SK-N-SH (cell line): ENCODE results near the gene IL2RG. TPM values are rescaled to one million over a fixed set of nuclear protein-coding genes. Genes with fewer than 3 reads are reported as not detected.

Source experiments
- CTCF ChIA-PET: fragments of 300-600, 350-600 bp; formaldehyde crosslinking; extraction: SDS; loops from one replicate; lab custom pipeline; 2021; lab: Yijun Ruan, JAX
- POLR2A ChIA-PET: fragments of 350-600 bp; sonication (Branson Sonifier 250); formaldehyde crosslinking; extraction: SDS; loops from one replicate; lab custom pipeline; 2020; ENCODE audit warnings: antibody characterized with exemption, inconsistent platforms; lab: Yijun Ruan, JAX
- DNase-seq: peaks from one replicate; pipeline ENCODE4 v3.0.0; 2012
- H2AFZ ChIP-seq: fragments of 200-600 bp; sonication (generic); 2 replicates; pipeline ENCODE4 v1.8.1; 2016; ENCODE audit warnings: antibody characterized with exemption, mild to moderate bottlenecking, low read depth
- H3F3A ChIP-seq: fragments of 200-600 bp; sonication (generic); replicated peaks from 2 replicates; pipeline ENCODE3; 2016; ENCODE audit warnings: antibody characterized with exemption, mild to moderate bottlenecking; ENCODE audit not compliant: insufficient read depth
- H3K27ac ChIP-seq, 2 experiments: fragments of 200-500 bp in 1 of 2; fragments of 200-600 bp in 1 of 2; sonication (Bioruptor generic) in 1 of 2; sonication (generic), shearing (Covaris generic) in 1 of 2; 2 replicates each; pipeline versions ENCODE4 v1.5.1 to v1.6.1; 2014 to 2016; ENCODE audit warnings: low read depth in 2 of 2, inconsistent platforms in 1 of 2, low read length in 1 of 2, mild to moderate bottlenecking in 1 of 2, mixed read lengths in 1 of 2
- H3K27me3 ChIP-seq: fragments of 200-600 bp; sonication (generic), shearing (Covaris generic); 2 replicates; pipeline ENCODE4 v1.6.1; 2016; ENCODE audit warnings: mixed run types; ENCODE audit not compliant: insufficient read depth
- H3K36me3 ChIP-seq, 2 experiments: fragments of 200-500 bp in 1 of 2; fragments of 200-600 bp in 1 of 2; sonication (Bioruptor generic) in 1 of 2; sonication (generic) in 1 of 2; replicated peaks in 1 of 2; 2 replicates each; pipeline versions ENCODE3 to v1.5.1; 2014 to 2016; ENCODE audit warnings: low read length in 1 of 2, mild to moderate bottlenecking in 1 of 2; ENCODE audit not compliant: insufficient read depth in 2 of 2, control insufficient read depth in 1 of 2
- H3K4me1 ChIP-seq, 2 experiments: fragments of 200-500 bp in 1 of 2; fragments of 200-600 bp in 1 of 2; sonication (Bioruptor generic) in 1 of 2; sonication (generic), shearing (Covaris generic) in 1 of 2; 2 replicates each; pipeline versions ENCODE4 v1.5.1 to v1.6.1; 2014 to 2016; ENCODE audit warnings: low read depth in 1 of 2, low read length in 1 of 2, mixed run types in 1 of 2; ENCODE audit not compliant: insufficient read depth in 2 of 2, control insufficient read depth in 1 of 2
- H3K4me2 ChIP-seq: fragments of 200-600 bp; sonication (generic), shearing (Covaris generic); 2 replicates; pipeline ENCODE4 v1.6.1; 2017; ENCODE audit warnings: mixed run types
- H3K4me3 ChIP-seq, 2 experiments: fragments of 200-500 bp in 1 of 2; fragments of 200-600 bp in 1 of 2; sonication (Bioruptor generic) in 1 of 2; sonication (generic), shearing (Covaris generic) in 1 of 2; 2 replicates each; pipeline versions ENCODE4 v1.5.1 to v1.8.1; 2014 to 2016; ENCODE audit warnings: low read depth in 2 of 2, inconsistent platforms in 1 of 2, low read length in 1 of 2, mild to moderate bottlenecking in 1 of 2, mixed read lengths in 1 of 2, moderate library complexity in 1 of 2
- H3K79me2 ChIP-seq: fragments of 200-600 bp; sonication (generic); 2 replicates; pipeline ENCODE4 v1.8.1; 2017; ENCODE audit warnings: mild to moderate bottlenecking; ENCODE audit not compliant: insufficient read depth
- H3K9ac ChIP-seq: fragments of 200-600 bp; sonication (generic); 2 replicates; pipeline ENCODE4 v1.6.1; 2017; ENCODE audit warnings: mixed run types
- H3K9me2 ChIP-seq: fragments of 200-600 bp; sonication (generic); 2 replicates; pipeline ENCODE4 v1.6.1; 2017; ENCODE audit warnings: mixed run types
- H3K9me3 ChIP-seq: fragments of 200-600 bp; sonication (generic); 2 replicates; pipeline ENCODE4 v1.6.1; 2017; ENCODE audit warnings: mixed run types, mild to moderate bottlenecking, moderate library complexity
- H4K20me1 ChIP-seq: fragments of 200-600 bp; sonication (generic); 2 replicates; pipeline ENCODE4 v1.6.1; 2017; ENCODE audit warnings: mild to moderate bottlenecking, mixed run types; ENCODE audit not compliant: insufficient read depth
- EZH2phosphoT487 ChIP-seq: fragments of 200-600 bp; sonication (generic); IDR thresholded peaks from 2 replicates; pipeline ENCODE4 v1.6.1; 2017; ENCODE audit warnings: low read depth, mixed run types, mild to moderate bottlenecking, antibody characterized with exemption, moderate library complexity, borderline replicate concordance
- MEF2A ChIP-seq: IDR thresholded peaks from 2 replicates; pipeline ENCODE4 v1.4.0; 2012; ENCODE audit warnings: low read depth, borderline replicate concordance
- RAD21 ChIP-seq: IDR thresholded peaks from 2 replicates; pipeline ENCODE4 v1.6.1; 2012; ENCODE audit warnings: mild to moderate bottlenecking, low read length
- RXRA ChIP-seq: IDR thresholded peaks from 2 replicates; pipeline ENCODE4 v1.4.0; 2012; ENCODE audit warnings: low read depth, mild to moderate bottlenecking, borderline replicate concordance
- SMC3 ChIP-seq: IDR thresholded peaks from 2 replicates; pipeline ENCODE4 v1.6.1; 2012; ENCODE audit warnings: low read depth, low read length, improper control_type of control experiment
- WGBS: methylation state at CpG from one replicate; pipeline ENCODE4 v1.1.6; 2017; ENCODE audit warnings: low lambda C conversion rate; 5-methylcytosine and 5-hydroxymethylcytosine counted together
- polyA plus RNA-seq, 3 experiments: library from polyadenylated mRNA; depleted of rRNA; stranded (reverse); fragments of >200 nt; gene quantifications; 2 replicates each; pipeline ENCODE4 v1.2.3, GENCODE V29; 2012
- TF ChIP-seq, protein P1 (sequence below): fragments of 200-600 bp; sonication (generic); IDR thresholded peaks from 2 replicates; pipeline ENCODE4 v1.6.1; 2017; ENCODE audit warnings: antibody characterized with exemption, mild to moderate bottlenecking, moderate library complexity
- TF ChIP-seq, protein P2 (sequence below): fragments of 150-350 bp; IDR thresholded peaks from 2 replicates; pipeline ENCODE4 v1.6.1; 2017; ENCODE audit warnings: antibody characterized with exemption, low read length, low read depth, borderline replicate concordance

IL2RG gene
- polyA plus RNA-seq, 1 of the 3 experiments (the other 2 are of a cell fraction), result not detected

DNA sequence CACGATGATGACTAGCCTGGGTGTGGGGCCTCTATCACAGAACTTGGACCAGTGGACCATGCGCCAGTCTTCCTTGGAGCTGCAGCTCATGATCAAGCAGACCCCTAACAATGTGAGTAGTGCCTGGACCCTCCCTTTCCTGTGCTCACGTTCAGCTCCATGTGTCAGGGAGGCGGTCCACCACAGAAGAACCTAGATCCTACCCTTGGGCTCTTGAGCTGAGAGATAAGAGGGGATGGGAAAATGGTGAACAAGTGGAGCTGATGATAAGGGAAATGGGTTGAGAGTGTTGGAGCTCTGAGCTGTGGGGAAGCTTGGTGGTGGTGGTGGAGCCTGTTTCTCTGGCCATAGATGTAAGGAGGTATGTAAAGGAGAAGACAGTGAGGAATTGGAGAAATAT lies 20.1 kb upstream of the IL2RG start:
- TF ChIP-seq, protein P1, sequence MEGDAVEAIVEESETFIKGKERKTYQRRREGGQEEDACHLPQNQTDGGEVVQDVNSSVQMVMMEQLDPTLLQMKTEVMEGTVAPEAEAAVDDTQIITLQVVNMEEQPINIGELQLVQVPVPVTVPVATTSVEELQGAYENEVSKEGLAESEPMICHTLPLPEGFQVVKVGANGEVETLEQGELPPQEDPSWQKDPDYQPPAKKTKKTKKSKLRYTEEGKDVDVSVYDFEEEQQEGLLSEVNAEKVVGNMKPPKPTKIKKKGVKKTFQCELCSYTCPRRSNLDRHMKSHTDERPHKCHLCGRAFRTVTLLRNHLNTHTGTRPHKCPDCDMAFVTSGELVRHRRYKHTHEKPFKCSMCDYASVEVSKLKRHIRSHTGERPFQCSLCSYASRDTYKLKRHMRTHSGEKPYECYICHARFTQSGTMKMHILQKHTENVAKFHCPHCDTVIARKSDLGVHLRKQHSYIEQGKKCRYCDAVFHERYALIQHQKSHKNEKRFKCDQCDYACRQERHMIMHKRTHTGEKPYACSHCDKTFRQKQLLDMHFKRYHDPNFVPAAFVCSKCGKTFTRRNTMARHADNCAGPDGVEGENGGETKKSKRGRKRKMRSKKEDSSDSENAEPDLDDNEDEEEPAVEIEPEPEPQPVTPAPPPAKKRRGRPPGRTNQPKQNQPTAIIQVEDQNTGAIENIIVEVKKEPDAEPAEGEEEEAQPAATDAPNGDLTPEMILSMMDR, result no peak
- TF ChIP-seq EZH2phosphoT487 (no peak), RXRA (no peak), MEF2A (no peak)
- TF ChIP-seq, protein P2, sequence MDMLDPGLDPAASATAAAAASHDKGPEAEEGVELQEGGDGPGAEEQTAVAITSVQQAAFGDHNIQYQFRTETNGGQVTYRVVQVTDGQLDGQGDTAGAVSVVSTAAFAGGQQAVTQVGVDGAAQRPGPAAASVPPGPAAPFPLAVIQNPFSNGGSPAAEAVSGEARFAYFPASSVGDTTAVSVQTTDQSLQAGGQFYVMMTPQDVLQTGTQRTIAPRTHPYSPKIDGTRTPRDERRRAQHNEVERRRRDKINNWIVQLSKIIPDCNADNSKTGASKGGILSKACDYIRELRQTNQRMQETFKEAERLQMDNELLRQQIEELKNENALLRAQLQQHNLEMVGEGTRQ, result no peak
- TF ChIP-seq, all 33 proteins: peak for 0
- Histone ChIP-seq H3K27me3 (peaks cover 5% of the 10 kb centered on the region; the same call in 1 of the 2 replicates), H4K20me1 (no peaks in the 10 kb centered on the region), H3K79me2 (no peaks in the 10 kb centered on the region), H3K4me2 (no peak overlapping the region), H2AFZ (no peak overlapping the region), H3K4me3 (no peak overlapping the region), H3K4me1 (peaks cover 0 to 4% of the 10 kb centered on the region in 2 experiments; a peak in 1 of 4 replicates), H3K9me3 (no peaks in the 10 kb centered on the region), H3K27ac (no peak overlapping the region), H3K9ac (no peak overlapping the region), H3K36me3 (peaks cover 15 to 79% of the 10 kb centered on the region in 2 experiments), H3K9me2 (no peaks in the 10 kb centered on the region), H3F3A (no peaks in the 10 kb centered on the region)
- CTCF ChIA-PET, result interaction anchor here (1.7 to 3.0 kb wide), 3 partner anchors 31 to 133 kb away, joined by 4 to 30 read pairs (median 6); no protein-coding TSS in a partner anchor
- POLR2A ChIA-PET, result no interaction called here
- 83% methylated on average over 4 of the region's 4 CpGs for WGBS
- no peak for DNase-seq

DNA sequence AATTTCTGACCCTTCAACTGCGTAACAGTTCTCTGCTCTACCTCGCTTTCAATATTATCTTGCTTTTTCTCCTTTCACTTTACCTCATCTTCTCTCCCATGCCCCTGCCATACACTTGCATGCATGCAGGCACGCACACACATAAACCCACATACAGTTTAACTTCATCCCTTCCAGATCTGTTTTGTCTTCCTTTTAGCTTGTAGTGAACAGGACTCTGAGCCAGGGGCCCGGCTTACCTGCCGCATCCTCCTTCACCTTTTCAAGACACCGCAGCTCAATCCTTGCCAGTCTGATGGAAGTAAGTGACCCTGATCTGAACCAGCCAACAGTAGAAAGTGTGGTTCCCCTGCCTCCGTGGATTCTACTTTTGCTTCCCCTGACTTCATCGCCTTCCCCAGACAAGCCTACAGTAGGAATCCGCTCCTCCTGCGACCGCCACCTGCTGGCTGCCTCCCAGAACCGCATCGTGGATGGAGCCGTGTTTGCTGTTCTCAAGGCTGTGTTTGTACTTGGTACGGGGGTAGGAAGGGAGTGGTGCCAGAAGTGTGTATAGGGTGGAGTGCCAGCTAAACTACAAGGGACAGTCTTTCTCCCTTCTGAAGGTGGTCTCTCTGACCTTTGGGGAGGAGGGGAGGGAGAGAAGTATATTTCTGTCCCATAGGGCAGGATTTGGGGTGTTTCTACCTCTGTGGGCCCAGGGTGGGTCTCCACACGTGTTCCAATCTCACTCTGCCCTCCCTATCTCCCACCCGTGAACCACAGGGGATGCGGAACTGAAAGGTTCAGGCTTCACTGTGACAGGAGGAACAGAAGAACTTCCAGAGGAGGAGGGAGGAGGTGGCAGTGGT lies 17.8 kb upstream of the IL2RG start:
- peak; percentile 79 for DNase-seq
- H2AFZ ChIP-seq, result no peak overlapping the region
- WGBS, result 35% methylated on average over 18 of the region's 18 CpGs
- no peaks in the 10 kb centered on the region for H4K20me1 ChIP-seq
- H3K27me3 ChIP-seq, result peaks cover 5% of the 10 kb centered on the region; the same call in 1 of the 2 replicates
- peak overlapping the region; percentile 43; the same call in 1 of the 2 replicates for H3K4me2 ChIP-seq
- TF ChIP-seq EZH2phosphoT487, result no peak
- peak; percentile 77 for TF ChIP-seq RAD21
- TF ChIP-seq, protein P2, result no peak
- peak; percentile 92 for TF ChIP-seq SMC3
- TF ChIP-seq, protein P1, result peak; percentile 90
- no peaks in the 10 kb centered on the region for H3K9me3 ChIP-seq
- H3K79me2 ChIP-seq, result no peaks in the 10 kb centered on the region
- peak overlapping the region in 1 of 2 experiments; percentile 37; a peak in 2 of 4 replicates for H3K27ac ChIP-seq
- no peaks in the 10 kb centered on the region for H3K9me2 ChIP-seq
- ChIA-PET POLR2A (interaction anchor here (0.5 kb wide), 1 partner anchor 177 kb away, joined by 4 read pairs; no protein-coding TSS in a partner anchor), CTCF (interaction anchor here (0.7 to 3.0 kb wide), 23 partner anchors 9 to 159 kb away, joined by 3 to 30 read pairs (median 4); partner anchors contain the start of genes FOXO4, IL2RG, MED12 and SNX12)
- peaks cover 12 to 74% of the 10 kb centered on the region in 2 experiments for H3K36me3 ChIP-seq
- H3K9ac ChIP-seq, result peak overlapping the region; percentile 26; the same call in 1 of the 2 replicates
- no peaks in the 10 kb centered on the region for H3F3A ChIP-seq
- H3K4me3 ChIP-seq, result peak overlapping the region in 1 of 2 experiments; percentile 29; a peak in 1 of 4 replicates
- H3K4me1 ChIP-seq, result peaks cover 0 to 4% of the 10 kb centered on the region in 2 experiments; a peak in 1 of 4 replicates
